H7 (cell line): ENCODE measurements around the gene MAD2L1. TPM values are rescaled to one million over a fixed set of nuclear protein-coding genes. Genes with fewer than 3 reads are reported as not detected.
"Not testable (repeated sequence)": the region's sequence is repeated elsewhere in the genome, so short reads cannot be mapped to it uniquely, and the experiment has no call there.

ENCODE experiments used
- DNase-seq: peaks from one replicate; pipeline ENCODE4 v3.0.0; 2012
- H3K27me3 ChIP-seq: 2 replicates; pipeline ENCODE4 v1.6.0; 2011; ENCODE audit warnings: mild to moderate bottlenecking, low read length; ENCODE audit not compliant: control insufficient read depth, insufficient read depth
- H3K36me3 ChIP-seq: replicated peaks from 2 replicates; pipeline ENCODE4 v1.5.1; 2011; ENCODE audit warnings: low read length; ENCODE audit not compliant: control insufficient read depth, insufficient read depth
- H3K4me3 ChIP-seq: 2 replicates; pipeline ENCODE4 v1.5.1; 2011; ENCODE audit warnings: low read depth, mild to moderate bottlenecking, control low read depth, low read length, moderate library complexity; ENCODE audit not compliant: insufficient read depth
- total RNA-seq: library from RNA; depleted of rRNA; stranded (reverse); fragments of >200 nt; shearing (Covaris generic); gene quantifications from 2 replicates; pipeline ENCODE4 v1.2.3, GENCODE V29; 2014

The MAD2L1 gene
- total RNA-seq, 1 experiment from 2014 or later: 142 TPM

DNA sequence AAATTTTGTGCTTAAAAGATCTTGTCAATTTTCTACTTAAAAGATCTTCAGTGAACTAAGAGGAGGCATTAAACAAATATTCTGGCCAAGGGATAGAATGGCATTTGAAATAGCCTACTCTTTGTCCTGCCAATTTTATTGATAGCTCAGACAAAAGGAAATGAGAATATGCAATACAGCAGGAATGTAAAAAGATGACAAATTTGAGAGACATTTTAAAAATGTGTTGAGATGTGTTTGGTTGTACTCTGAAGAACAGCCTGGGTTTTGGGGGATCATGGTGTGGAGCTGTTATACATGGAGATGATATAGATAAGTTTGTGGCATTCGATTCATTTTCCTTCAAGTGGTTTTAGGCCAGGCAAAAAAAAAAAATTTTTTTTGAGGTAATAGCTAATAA, 11.6 kb upstream of the MAD2L1 start:
- H3K36me3 ChIP-seq: no peaks in the 10 kb centered on the region
- no peak overlapping the region for H3K4me3 ChIP-seq
- no peaks in the 10 kb centered on the region for H3K27me3 ChIP-seq
- DNase-seq: no peak

DNA sequence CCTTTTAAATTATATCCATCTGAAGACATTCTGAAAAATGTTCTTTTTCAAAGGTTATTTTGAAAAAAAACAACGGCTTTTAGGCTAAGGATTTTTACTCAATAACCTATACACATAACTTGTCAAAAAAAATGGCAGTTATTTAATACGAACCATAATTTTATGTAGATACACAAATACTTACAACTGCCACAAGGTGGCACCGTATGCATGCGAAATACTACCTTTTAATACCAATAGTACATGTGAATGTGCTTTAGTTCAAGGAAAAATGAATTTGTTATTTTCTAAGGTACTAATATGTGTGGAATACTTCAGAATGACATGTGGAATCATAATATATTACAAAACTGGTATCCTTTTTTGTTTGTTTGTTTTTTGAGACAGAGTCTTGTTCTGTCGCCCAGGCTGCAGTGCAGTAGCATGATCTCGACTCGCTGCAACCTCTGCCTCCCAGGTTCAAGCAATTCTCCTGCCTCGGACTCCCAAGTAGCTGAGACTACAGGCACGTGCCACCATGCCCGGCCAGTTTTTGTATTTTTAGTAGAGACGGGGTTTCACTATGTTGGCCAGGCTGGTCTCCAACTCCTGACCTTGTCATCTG, 4.6 kb upstream of the MAD2L1 start:
- H3K27me3 ChIP-seq: no peaks in the 10 kb centered on the region
- no peak for DNase-seq

DNA sequence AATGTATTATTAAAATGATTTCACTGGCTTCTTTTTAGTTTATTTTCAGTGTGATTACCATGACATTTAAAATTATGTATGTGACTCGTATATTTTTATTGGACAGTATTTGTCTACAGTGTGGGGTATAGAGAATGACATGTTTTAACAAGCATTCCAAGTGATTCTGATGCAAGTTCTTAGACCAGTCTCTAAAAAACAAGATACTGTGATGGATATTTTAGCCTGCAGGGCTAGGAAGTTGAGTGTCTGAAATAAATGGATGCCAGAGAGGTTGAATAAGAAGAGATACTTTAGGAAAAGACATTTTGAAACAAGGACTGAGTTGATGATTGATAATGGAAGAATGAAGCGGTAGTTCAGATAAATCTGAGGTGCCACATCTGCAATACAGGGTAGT, 3.5 kb upstream of the MAD2L1 start:
- Histone ChIP-seq H3K4me3 (no peak overlapping the region), H3K27me3 (no peaks in the 10 kb centered on the region), H3K36me3 (no peaks in the 10 kb centered on the region)
- no peak for DNase-seq

More for the DNA sequence above, 4.6 kb upstream of the MAD2L1 start:
- no peaks in the 10 kb centered on the region for H3K36me3 ChIP-seq
- no peak overlapping the region for H3K4me3 ChIP-seq

DNA sequence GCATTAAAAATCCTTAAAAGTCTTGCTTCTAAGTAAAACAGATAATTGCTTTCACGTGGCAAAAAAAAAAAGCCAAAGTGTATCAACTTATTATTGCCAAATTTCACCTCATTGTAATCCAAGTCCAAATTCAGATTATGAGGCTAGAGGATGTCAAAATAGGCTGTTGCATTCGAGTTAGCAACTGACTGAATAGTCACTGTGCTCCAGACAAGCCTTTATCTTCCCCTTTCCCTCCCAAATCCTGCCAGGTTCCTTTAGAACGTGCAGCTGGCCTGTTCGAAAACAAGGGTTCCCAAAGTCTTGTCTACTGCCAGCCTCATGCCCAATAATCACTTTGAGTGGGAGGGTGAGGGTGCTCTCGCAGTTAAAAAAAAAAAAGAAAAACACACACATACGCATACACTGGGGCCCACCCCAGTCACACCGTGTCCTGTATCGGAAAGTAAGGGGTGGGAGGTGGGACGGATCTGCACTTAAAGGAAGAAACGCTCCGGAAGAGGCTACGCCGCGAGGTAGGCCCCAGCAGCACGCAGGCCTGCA, 603 bp downstream of the MAD2L1 start:
- Histone ChIP-seq H3K27me3 (no peaks in the 10 kb centered on the region), H3K4me3 (peak overlapping the region; percentile 86), H3K36me3 (peaks cover 11% of the 10 kb centered on the region)
- DNase-seq: no peak

DNA sequence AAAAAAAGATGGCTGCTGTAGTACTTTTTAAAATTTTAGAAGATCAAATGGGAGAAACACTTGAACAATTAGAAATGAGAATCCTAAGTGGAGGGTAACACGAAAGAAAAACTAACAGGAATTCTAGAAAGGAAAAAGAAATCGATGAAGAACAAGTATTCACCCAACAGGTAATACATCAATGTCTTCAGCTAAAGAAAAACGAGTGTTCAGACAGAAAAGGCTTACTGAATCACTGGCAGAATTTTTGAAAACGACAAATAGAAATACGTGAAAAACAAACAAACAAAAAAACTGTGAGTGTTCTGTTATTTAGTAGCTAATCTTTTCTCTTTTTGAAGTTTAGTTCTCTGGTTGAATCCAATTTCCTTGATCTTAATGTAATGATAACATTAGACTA, 1.8 kb downstream of the MAD2L1 start:
- DNase-seq: no peak
- H3K4me3 ChIP-seq: no peak overlapping the region
- H3K36me3 ChIP-seq: peaks cover 18% of the 10 kb centered on the region
- no peaks in the 10 kb centered on the region for H3K27me3 ChIP-seq

DNA sequence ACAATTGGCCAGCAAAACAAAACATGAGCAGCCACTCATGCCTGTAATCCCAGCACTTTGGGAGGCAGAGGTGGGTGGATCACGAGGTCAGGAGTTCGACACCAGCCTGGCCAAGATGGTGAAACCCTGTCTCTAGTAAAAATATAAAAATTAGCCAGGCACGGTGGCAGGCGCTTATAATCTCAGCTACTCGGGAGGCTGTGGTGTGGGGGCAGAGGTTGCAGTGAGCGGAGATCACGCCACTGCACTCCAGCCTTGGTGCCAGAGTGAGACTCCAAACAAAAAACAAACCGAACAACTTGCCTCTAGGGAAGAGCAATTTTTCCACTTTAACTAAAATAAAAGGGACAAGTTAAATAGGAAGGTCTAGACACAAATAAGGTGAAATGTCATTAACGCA, 2.9 kb downstream of the MAD2L1 start:
- H3K36me3 ChIP-seq: peaks cover 20% of the 10 kb centered on the region
- H3K27me3 ChIP-seq, DNase-seq, H3K4me3 ChIP-seq: not testable (repeated sequence)

DNA sequence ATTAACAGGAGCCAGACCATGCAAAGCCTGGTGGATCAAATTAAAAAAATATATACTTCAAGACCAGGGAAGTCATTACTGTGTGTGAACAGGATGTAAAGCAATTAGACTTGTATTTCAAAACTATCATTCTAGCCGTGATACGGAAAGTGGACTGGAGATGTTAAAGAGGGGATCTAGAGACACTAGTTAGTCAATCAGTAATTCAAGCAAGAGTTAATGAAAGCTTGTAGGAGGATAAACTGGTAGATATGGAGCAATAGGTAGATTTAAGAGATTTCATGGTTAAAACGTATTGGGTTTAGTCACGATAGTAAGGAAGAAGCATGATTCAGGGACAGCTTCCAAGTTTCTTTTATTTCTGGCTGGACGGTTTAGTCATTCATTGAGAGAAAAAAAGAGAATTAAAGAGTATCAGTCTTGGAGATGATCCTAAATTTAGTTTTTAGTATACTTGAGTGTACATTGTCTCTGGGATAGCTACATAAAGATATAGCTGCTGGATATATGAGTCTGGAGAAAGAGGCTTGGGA, 3.9 kb downstream of the MAD2L1 start:
- no peak overlapping the region for H3K4me3 ChIP-seq

DNA sequence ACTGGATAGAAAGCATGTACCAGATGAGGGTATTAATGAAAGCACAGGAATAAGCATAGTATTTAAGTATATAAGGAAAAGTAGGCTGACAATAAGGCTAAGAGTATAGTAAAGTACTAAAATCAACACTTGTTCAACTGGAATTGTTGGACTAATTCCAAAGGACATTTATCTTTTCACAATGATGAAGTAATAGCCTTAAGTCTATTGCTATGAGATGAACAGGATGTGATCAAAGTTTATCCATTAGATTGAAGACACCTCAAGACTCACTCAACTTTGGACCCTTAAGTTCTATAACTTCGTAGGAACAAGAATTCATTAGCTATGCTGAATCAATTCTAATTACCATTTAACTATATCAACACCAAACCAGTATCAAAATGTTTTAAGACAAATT, 7.6 kb downstream of the MAD2L1 start:
- Histone ChIP-seq H3K4me3 (no peak overlapping the region), H3K27me3 (no peaks in the 10 kb centered on the region), H3K36me3 (peaks cover 19% of the 10 kb centered on the region)
- no peak for DNase-seq

More for the DNA sequence above, 3.9 kb downstream of the MAD2L1 start:
- Histone ChIP-seq H3K36me3 (peaks cover 22% of the 10 kb centered on the region), H3K27me3 (no peaks in the 10 kb centered on the region)
- DNase-seq: no peak

DNA sequence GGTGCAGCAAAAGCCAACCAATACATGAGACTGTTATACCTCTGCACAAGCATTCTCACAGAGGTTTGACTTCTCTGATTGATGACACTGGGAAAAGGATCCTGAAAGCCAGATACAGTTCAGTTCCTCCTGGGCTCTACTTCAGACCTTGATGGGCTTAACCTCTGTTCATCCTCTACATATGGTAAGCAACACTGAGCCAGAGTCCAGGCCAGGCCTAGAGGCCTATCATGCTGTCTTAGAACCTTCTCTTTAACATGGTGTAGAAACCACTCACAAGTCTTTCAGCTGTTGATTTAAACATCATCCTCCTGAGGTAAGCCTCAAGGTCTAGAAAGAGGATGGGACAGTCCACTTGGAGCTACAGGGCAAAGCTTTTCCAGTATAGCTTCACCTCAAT, 9.2 kb downstream of the MAD2L1 start:
- no peak for DNase-seq
- Histone ChIP-seq H3K4me3 (no peak overlapping the region), H3K36me3 (peaks cover 17% of the 10 kb centered on the region), H3K27me3 (no peaks in the 10 kb centered on the region)

DNA sequence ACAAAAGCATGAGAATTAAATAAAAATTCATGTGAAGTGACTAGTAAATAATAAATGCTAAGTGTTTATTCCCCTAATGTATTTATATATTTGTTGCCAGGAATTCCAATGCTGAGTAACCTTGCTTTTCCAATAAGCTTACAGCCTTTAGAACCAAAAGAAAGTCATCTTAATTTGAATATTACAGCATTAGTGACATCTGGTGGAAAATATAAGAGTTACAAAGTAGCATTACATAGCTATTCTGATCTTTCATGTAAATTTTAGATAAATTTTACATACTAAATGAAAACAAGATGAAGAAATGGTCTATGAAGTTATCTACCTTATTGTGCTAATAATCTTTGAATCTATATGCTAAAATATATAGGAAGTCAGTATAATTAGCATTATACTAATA, 10.4 kb downstream of the MAD2L1 start:
- Histone ChIP-seq H3K36me3 (peaks cover 11% of the 10 kb centered on the region), H3K27me3 (no peaks in the 10 kb centered on the region), H3K4me3 (no peak overlapping the region)
- DNase-seq: no peak

DNA sequence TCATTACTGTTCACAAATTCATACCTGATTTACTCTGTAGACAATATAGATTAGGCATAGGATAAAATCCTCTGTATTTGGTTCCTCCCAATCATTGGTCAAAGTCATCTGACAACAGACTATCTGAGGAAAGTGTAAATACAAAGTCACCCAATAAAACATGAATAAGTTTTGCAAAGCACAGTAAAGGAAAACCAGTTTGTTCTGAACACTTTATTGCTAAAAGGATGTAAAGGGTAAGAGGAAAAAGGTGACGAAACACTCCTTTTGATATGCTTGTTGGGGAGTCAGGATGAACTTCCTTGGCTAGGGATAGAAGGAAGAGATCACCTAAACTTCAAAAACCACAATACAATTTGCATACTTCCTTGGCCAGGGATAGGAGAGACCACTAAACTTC, 10.9 kb downstream of the MAD2L1 start:
- Histone ChIP-seq H3K27me3 (no peaks in the 10 kb centered on the region), H3K36me3 (peaks cover 10% of the 10 kb centered on the region), H3K4me3 (no peak overlapping the region)
- DNase-seq: no peak

DNA sequence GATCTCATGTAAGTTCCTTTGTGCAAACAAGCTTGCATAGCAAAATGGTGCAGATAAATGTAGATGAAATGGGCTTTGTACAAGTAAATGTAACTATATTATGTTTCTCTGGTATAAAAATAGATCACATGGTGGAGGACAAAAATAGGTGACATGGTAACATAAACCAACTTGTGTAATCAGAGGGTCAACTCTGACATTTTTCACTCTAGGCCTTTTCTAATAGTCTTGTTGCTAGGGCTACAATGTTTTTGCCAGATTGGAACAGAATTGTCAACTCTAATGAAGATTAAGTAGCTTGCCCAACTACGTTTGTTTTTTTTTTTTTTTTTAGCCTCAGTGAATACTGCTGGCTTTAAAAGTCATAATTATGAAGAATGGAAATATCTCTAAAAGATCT, 11.5 kb downstream of the MAD2L1 start:
- no peak for DNase-seq
- Histone ChIP-seq H3K36me3 (peaks cover 7% of the 10 kb centered on the region), H3K4me3 (no peak overlapping the region), H3K27me3 (no peaks in the 10 kb centered on the region)

DNA sequence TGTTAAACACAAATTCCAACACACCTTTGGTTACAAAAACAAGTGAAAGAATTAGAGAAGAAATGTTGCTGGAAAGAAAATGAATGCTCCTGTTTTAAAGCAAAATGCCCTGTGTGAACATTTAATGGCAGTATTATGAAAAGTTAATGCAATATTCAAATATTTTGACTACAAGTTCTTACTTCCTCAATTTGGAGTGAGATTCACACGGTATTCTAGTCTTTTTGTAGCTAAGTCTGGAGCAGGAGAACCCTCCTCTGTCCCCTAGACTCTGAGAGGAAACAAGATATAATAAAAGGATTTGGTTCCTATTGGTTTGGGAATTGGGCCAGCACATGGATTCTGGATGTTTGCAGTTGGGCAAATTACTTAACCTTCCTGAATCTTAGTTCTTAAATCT, 12.7 kb downstream of the MAD2L1 start:
- Histone ChIP-seq H3K27me3 (no peaks in the 10 kb centered on the region), H3K36me3 (peaks cover 2% of the 10 kb centered on the region), H3K4me3 (no peak overlapping the region)
- DNase-seq: no peak

DNA sequence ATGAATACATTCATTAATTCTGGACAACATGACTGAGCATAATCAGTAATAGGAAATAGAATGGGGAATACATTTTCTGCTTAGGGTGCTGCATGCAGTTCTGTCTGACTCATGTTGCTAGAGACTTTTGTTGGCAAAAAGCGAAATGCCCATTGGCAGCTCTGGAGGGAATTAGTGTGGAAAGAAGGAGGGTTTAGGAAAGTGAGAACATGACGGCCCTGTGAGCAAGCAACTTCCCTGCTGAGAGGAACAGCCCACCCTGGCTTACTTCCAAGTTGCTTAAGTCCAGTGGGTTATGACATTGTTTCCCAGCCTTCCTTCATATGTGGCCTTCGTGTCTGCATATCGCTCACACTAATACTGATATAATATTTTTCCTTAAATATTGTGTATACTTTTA, 13.8 kb downstream of the MAD2L1 start:
- Histone ChIP-seq H3K27me3 (no peaks in the 10 kb centered on the region), H3K4me3 (no peak overlapping the region), H3K36me3 (no peaks in the 10 kb centered on the region; the same call in none of the 2 replicates)
- no peak for DNase-seq

DNA sequence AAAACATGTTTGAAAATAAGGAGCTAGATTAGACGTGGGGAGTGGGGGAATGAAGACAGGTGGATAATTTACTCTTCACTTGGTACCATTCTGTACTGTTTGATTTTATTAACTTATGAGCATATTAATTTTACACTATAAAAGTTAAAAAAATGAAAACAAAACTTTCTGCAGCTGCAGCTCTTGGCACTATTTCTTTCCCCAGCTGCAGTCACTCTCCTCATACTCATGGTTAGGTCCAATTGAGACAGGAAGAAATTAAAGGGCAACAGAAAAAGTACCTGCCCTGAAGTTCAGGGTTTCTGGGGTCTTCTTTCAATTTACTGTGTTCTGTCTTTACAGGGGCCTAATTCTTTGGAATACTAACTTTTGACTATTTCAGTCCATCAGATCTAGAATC, 15.4 kb downstream of the MAD2L1 start:
- DNase-seq: no peak
- no peaks in the 10 kb centered on the region for H3K36me3 ChIP-seq
- H3K27me3 ChIP-seq: no peaks in the 10 kb centered on the region
- no peak overlapping the region for H3K4me3 ChIP-seq
